Natural killer cell (primary cell): ENCODE results near the gene CPA2. TPM values are rescaled to one million over a fixed set of nuclear protein-coding genes. Genes with fewer than 3 reads are reported as not detected.

Experiments
- ATAC-seq, 3 donors: fragments of 150-1000 bp in 2 of 3; fragments of 200-7000 bp in 1 of 3; cut with Tn5 transposase; 1 replicate in 1 of 3; 2 replicates in 2 of 3; pipeline ENCODE4 v1.10.0; 2021; ENCODE audit warnings: mild to moderate bottlenecking in 2 of 3, moderate library complexity in 2 of 3
- DNase-seq, 2 donors: peaks; one replicate each; pipeline versions ENCODE4 v3.0.0 to v3.0.0-alpha.2; 2013 to 2021; ENCODE audit warnings: mixed read lengths in 1 of 2
- H3K27ac ChIP-seq: one replicate; pipeline ENCODE4 v1.5.1; 2013; ENCODE audit warnings: mild to moderate bottlenecking, low read length
- H3K27me3 ChIP-seq: one replicate; pipeline ENCODE4 v1.6.1; 2013; ENCODE audit warnings: low read length; ENCODE audit not compliant: control insufficient read depth, insufficient read depth
- H3K36me3 ChIP-seq: one replicate; pipeline ENCODE4 v1.6.1; 2013; ENCODE audit warnings: low read length; ENCODE audit not compliant: control insufficient read depth, insufficient read depth
- H3K4me1 ChIP-seq: one replicate; pipeline ENCODE4 v1.6.1; 2013; ENCODE audit warnings: low read length; ENCODE audit not compliant: control insufficient read depth, insufficient read depth
- H3K4me3 ChIP-seq: one replicate; pipeline ENCODE4 v1.5.1; 2013; ENCODE audit warnings: low read length
- H3K9me3 ChIP-seq: one replicate; pipeline ENCODE4 v1.6.1; 2013; ENCODE audit warnings: low read length; ENCODE audit not compliant: control insufficient read depth, insufficient read depth
- H3K27ac Mint-ChIP-seq, 2 donors: one replicate each; pipeline ENCODE4 v1.8.0; 2022; ENCODE audit warnings: mild to moderate bottlenecking in 2 of 2, mixed read lengths in 2 of 2, moderate library complexity in 1 of 2
- H3K27me3 Mint-ChIP-seq, 2 donors: one replicate each; pipeline ENCODE4 v1.8.0; 2022; ENCODE audit warnings: low read depth in 2 of 2, mixed read lengths in 2 of 2
- H3K36me3 Mint-ChIP-seq: one replicate; pipeline ENCODE4 v1.8.0; 2022; ENCODE audit warnings: mixed read lengths
- H3K4me1 Mint-ChIP-seq, 2 donors: one replicate each; pipeline ENCODE4 v1.8.0; 2022; ENCODE audit warnings: mixed read lengths in 2 of 2
- H3K4me3 Mint-ChIP-seq: one replicate; pipeline ENCODE4 v1.8.0; 2022; ENCODE audit warnings: mild to moderate bottlenecking, moderate library complexity, mixed read lengths
- H3K9me3 Mint-ChIP-seq, 2 donors: one replicate each; pipeline ENCODE4 v1.8.0; 2022; ENCODE audit warnings: mixed read lengths in 2 of 2
- CTCF ChIP-seq: fragments of 200-600 bp; IDR thresholded peaks from one replicate; pipeline ENCODE4 v1.8.0; 2022; ENCODE audit warnings: antibody characterized with exemption
- WGBS: methylation state at CpG from one replicate; pipeline ENCODE4 v1.1.7; 2013; ENCODE audit warnings: missing lambda C conversion rate; ENCODE audit not compliant: insufficient coverage; 5-methylcytosine and 5-hydroxymethylcytosine counted together
- intact Hi-C: fragments of 100-400 bp; cut with micrococcal nuclease; formaldehyde crosslinking; loops from one replicate; pipeline ENCODE4 v1.14.2; 2022
- total RNA-seq, 4 donors: library from RNA; stranded (reverse); fragments of 120-200 nt in 1 of 4; gene quantifications; one replicate each; pipeline versions ENCODE4 v1.2.3 to v1.2.4, GENCODE V29; 2013 to 2022

CPA2 gene
- total RNA-seq, 3 donors from 2014 or later (not counting 1 experiment from before 2014, with no cell fraction given), result not detected

GRCh38 chr7:130263130-130263529, 3.5 kb upstream of the CPA2 start:
- DNase-seq (no peak), ATAC-seq (no peak)
- Histone ChIP-seq H3K27me3 (no peaks in the 10 kb centered on the region), H3K36me3 (no peaks in the 10 kb centered on the region), H3K4me1 (no peaks in the 10 kb centered on the region), H3K27ac (no peak overlapping the region), H3K4me3 (no peak overlapping the region), H3K9me3 (peaks cover 3% of the 10 kb centered on the region)
- Mint-ChIP-seq H3K27me3 (peaks cover 3 to 8% of the 10 kb centered on the region in 2 donors), H3K27ac (no peak overlapping the region), H3K4me1 (no peaks in the 10 kb centered on the region), H3K4me3 (no peak overlapping the region), H3K36me3 (peaks cover 9% of the 10 kb centered on the region), H3K9me3 (peaks cover 0 to 2% of the 10 kb centered on the region in 2 donors)
- WGBS, result 77% methylated on average over 2 of the region's 2 CpGs
- intact Hi-C loops, result no loop called here
- no peak for TF ChIP-seq CTCF

GRCh38 chr7:130266961-130267321, 278 bp downstream of the CPA2 start:
- DNase-seq, result no peak
- Mint-ChIP-seq H3K4me1 (no peaks in the 10 kb centered on the region), H3K36me3 (no peaks in the 10 kb centered on the region), H3K27me3 (peaks cover 6 to 12% of the 10 kb centered on the region in 2 donors), H3K4me3 (no peak overlapping the region), H3K27ac (no peak overlapping the region), H3K9me3 (no peaks in the 10 kb centered on the region)
- H3K36me3 ChIP-seq, result no peaks in the 10 kb centered on the region
- H3K9me3 ChIP-seq, result no peaks in the 10 kb centered on the region
- no peak overlapping the region for H3K4me3 ChIP-seq
- 100% methylated on average over 1 of the region's 1 CpG for WGBS
- no peak for TF ChIP-seq CTCF
- intact Hi-C loops, result no loop called here
- no peaks in the 10 kb centered on the region for H3K4me1 ChIP-seq
- no peak for ATAC-seq
- H3K27ac ChIP-seq, result no peak overlapping the region
- no peaks in the 10 kb centered on the region for H3K27me3 ChIP-seq

- WGBS, result 51% methylated on average over 2 of the region's 6 CpGs
- Mint-ChIP-seq H3K9me3 (no peaks in the 10 kb centered on the region), H3K27ac (no peak overlapping the region), H3K36me3 (no peaks in the 10 kb centered on the region), H3K4me1 (no peaks in the 10 kb centered on the region), H3K27me3 (peaks cover 13% of the 10 kb centered on the region in 2 donors), H3K4me3 (no peak overlapping the region)
- no peak overlapping the region for H3K4me3 ChIP-seq
- peaks cover 3% of the 10 kb centered on the region for H3K27me3 ChIP-seq
- no peak for ATAC-seq
- no peak overlapping the region for H3K27ac ChIP-seq
- peaks cover 4% of the 10 kb centered on the region for H3K4me1 ChIP-seq
- no peaks in the 10 kb centered on the region for H3K9me3 ChIP-seq
- H3K36me3 ChIP-seq, result no peaks in the 10 kb centered on the region
- no peak for DNase-seq
- intact Hi-C loops, result no loop called here
- TF ChIP-seq CTCF, result no peak
Measured at GRCh38 chr7:130268463-130269317, 2.0 kb downstream of the CPA2 start.

GRCh38 chr7:130269318-130269694, 2.6 kb downstream of the CPA2 start:
- Mint-ChIP-seq H3K27me3 (peaks cover 17 to 19% of the 10 kb centered on the region in 2 donors), H3K9me3 (no peaks in the 10 kb centered on the region), H3K4me1 (no peaks in the 10 kb centered on the region), H3K4me3 (no peak overlapping the region), H3K36me3 (no peaks in the 10 kb centered on the region), H3K27ac (no peak overlapping the region)
- no peak for DNase-seq
- WGBS, result no CpG with 5 or more reads among the region's 1 CpG
- ATAC-seq, result no peak
- TF ChIP-seq CTCF, result no peak
- H3K4me3 ChIP-seq, result no peak overlapping the region
- intact Hi-C loops, result no loop called here
- no peaks in the 10 kb centered on the region for H3K36me3 ChIP-seq
- no peak overlapping the region for H3K27ac ChIP-seq
- no peaks in the 10 kb centered on the region for H3K9me3 ChIP-seq
- H3K4me1 ChIP-seq, result peaks cover 4% of the 10 kb centered on the region
- H3K27me3 ChIP-seq, result peaks cover 3% of the 10 kb centered on the region
